GM23338 (cell line): ENCODE results near the gene MPPED1. TPM values are rescaled to one million over a fixed set of nuclear protein-coding genes. Genes with fewer than 3 reads are reported as not detected.

Experiments
- ATAC-seq: fragments of 200-7000 bp; cut with Tn5 transposase; 3 replicates; pipeline ENCODE4 v1.9.1; 2020
- DNase-seq: peaks from one replicate; pipeline ENCODE4 v3.0.0-alpha.2; 2015; ENCODE audit warnings: low spot score
- H2AFZ ChIP-seq: fragments of 200-600 bp; sonication (generic); 2 replicates; pipeline ENCODE4 v1.8.0; 2016; ENCODE audit warnings: antibody characterized with exemption, mild to moderate bottlenecking, moderate library complexity
- H3F3A ChIP-seq: fragments of 200-600 bp; sonication (generic); replicated peaks from 2 replicates; pipeline ENCODE4 v1.8.0; 2017; ENCODE audit warnings: antibody characterized with exemption, mixed run types, low read depth
- H3K27ac ChIP-seq: fragments of 200-600 bp; sonication (generic); 2 replicates; pipeline ENCODE4 v1.6.1; 2016; ENCODE audit warnings: low read depth
- H3K27me3 ChIP-seq: fragments of 200-600 bp; sonication (generic); 2 replicates; pipeline ENCODE4 v1.8.0; 2016; ENCODE audit warnings: mild to moderate bottlenecking, mixed run types, moderate library complexity; ENCODE audit not compliant: insufficient read depth
- H3K36me3 ChIP-seq: fragments of 200-600 bp; sonication (generic); 2 replicates; pipeline ENCODE4 v1.8.0; 2016; ENCODE audit warnings: mild to moderate bottlenecking; ENCODE audit not compliant: insufficient read depth
- H3K4me1 ChIP-seq: fragments of 200-600 bp; sonication (generic); 2 replicates; pipeline ENCODE4 v1.8.0; 2016; ENCODE audit warnings: mild to moderate bottlenecking, moderate library complexity; ENCODE audit not compliant: insufficient read depth
- H3K4me2 ChIP-seq: fragments of 200-600 bp; sonication (generic); 2 replicates; pipeline ENCODE4 v1.7.1; 2017; ENCODE audit warnings: mixed run types
- H3K4me3 ChIP-seq: fragments of 200-600 bp; sonication (generic); 2 replicates; pipeline ENCODE4 v1.6.1; 2016; ENCODE audit warnings: mixed run types
- H3K79me2 ChIP-seq: fragments of 200-600 bp; sonication (generic); replicated peaks from 2 replicates; pipeline ENCODE4 v1.8.0; 2017; ENCODE audit warnings: mild to moderate bottlenecking; ENCODE audit not compliant: insufficient read depth
- H3K9me2 ChIP-seq: fragments of 200-600 bp; sonication (generic); 2 replicates; pipeline ENCODE4 v1.8.0; 2017; ENCODE audit not compliant: insufficient read depth
- H4K20me1 ChIP-seq: fragments of 200-600 bp; sonication (generic); replicated peaks from 2 replicates; pipeline ENCODE4 v1.8.0; 2017; ENCODE audit warnings: mild to moderate bottlenecking; ENCODE audit not compliant: insufficient read depth
- H3K27ac Mint-ChIP-seq: 2 replicates; pipeline ENCODE4 v1.8.0; 2020; ENCODE audit warnings: inconsistent platforms, mild to moderate bottlenecking, moderate library complexity, mixed read lengths
- H3K27me3 Mint-ChIP-seq: 3 replicates; pipeline ENCODE4 v1.8.0; 2022; ENCODE audit warnings: low read depth, mild to moderate bottlenecking, moderate library complexity, mixed read lengths, inconsistent platforms; ENCODE audit not compliant: insufficient read depth, poor library complexity
- H3K36me3 Mint-ChIP-seq: 3 replicates; pipeline ENCODE4 v1.8.0; 2021; ENCODE audit warnings: low read depth, mild to moderate bottlenecking, inconsistent platforms, moderate library complexity, mixed read lengths
- H3K4me1 Mint-ChIP-seq: 3 replicates; pipeline ENCODE4 v1.8.0; 2020; ENCODE audit warnings: mild to moderate bottlenecking, inconsistent platforms, mixed read lengths
- H3K4me3 Mint-ChIP-seq: 3 replicates; pipeline ENCODE4 v1.8.0; 2021; ENCODE audit warnings: moderate library complexity, mild to moderate bottlenecking, inconsistent platforms, mixed read lengths
- H3K9me3 Mint-ChIP-seq: 3 replicates; pipeline ENCODE4 v1.8.0; 2020; ENCODE audit warnings: moderate library complexity, mild to moderate bottlenecking, inconsistent platforms, mixed read lengths
- polyA plus RNA-seq: library from polyadenylated mRNA; unstranded; fragments of >200 nt; fragmentation: Nextera tagmentation; extraction: Ambion mirVana; gene quantifications from 2 replicates; pipeline ENCODE4 v1.2.1, GENCODE V29; 2016
- total RNA-seq: library from RNA; depleted of rRNA; stranded (reverse); fragments of >200 nt; shearing (Covaris generic); gene quantifications from 2 replicates; pipeline ENCODE4 v1.2.3, GENCODE V29; 2014
- TF ChIP-seq, protein P1 (sequence below): fragments of 250-450 bp; sonication (Bioruptor Pico); IDR thresholded peaks from 2 replicates; pipeline ENCODE4 v1.5.0; 2020; ENCODE audit warnings: mild to moderate bottlenecking, moderate library complexity
- TF ChIP-seq, protein P2 (sequence below), 2 experiments: fragments of 200-600 bp in 1 of 2; sonication (generic) in 1 of 2; conservative IDR thresholded peaks; 2 replicates each; pipeline versions ENCODE4 v1.5.1 to v1.6.1; 2016 to 2017; ENCODE audit warnings: antibody characterized with exemption in 2 of 2, low read depth in 2 of 2, mild to moderate bottlenecking in 2 of 2, moderate library complexity in 1 of 2

MPPED1 gene
- total and polyA plus RNA-seq, 2 experiments from 2014 or later: 0.56 TPM; not detected in 1

DNA sequence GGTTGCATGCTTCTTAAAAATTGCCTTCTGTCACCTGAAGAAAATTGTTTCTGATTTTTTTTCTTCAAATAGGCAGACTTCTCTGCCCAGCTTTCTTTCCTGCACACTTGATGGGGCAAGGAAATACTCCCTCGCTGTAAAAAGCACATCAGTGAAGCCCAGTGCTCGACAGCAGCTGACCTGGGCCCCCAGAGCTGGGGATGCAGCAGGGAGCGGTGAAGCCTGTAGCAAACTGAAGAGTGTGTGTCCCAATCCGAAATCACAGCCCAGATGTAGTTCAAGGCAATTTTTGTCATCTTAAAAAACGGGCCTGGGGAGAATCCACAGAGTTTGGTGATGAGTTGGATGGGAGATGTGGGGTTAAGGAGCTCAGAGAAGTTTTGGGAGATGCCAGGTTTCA is 27.0 kb upstream of the MPPED1 start:
- no peaks in the 10 kb centered on the region for H3K36me3 Mint-ChIP-seq
- TF ChIP-seq, protein P1, sequence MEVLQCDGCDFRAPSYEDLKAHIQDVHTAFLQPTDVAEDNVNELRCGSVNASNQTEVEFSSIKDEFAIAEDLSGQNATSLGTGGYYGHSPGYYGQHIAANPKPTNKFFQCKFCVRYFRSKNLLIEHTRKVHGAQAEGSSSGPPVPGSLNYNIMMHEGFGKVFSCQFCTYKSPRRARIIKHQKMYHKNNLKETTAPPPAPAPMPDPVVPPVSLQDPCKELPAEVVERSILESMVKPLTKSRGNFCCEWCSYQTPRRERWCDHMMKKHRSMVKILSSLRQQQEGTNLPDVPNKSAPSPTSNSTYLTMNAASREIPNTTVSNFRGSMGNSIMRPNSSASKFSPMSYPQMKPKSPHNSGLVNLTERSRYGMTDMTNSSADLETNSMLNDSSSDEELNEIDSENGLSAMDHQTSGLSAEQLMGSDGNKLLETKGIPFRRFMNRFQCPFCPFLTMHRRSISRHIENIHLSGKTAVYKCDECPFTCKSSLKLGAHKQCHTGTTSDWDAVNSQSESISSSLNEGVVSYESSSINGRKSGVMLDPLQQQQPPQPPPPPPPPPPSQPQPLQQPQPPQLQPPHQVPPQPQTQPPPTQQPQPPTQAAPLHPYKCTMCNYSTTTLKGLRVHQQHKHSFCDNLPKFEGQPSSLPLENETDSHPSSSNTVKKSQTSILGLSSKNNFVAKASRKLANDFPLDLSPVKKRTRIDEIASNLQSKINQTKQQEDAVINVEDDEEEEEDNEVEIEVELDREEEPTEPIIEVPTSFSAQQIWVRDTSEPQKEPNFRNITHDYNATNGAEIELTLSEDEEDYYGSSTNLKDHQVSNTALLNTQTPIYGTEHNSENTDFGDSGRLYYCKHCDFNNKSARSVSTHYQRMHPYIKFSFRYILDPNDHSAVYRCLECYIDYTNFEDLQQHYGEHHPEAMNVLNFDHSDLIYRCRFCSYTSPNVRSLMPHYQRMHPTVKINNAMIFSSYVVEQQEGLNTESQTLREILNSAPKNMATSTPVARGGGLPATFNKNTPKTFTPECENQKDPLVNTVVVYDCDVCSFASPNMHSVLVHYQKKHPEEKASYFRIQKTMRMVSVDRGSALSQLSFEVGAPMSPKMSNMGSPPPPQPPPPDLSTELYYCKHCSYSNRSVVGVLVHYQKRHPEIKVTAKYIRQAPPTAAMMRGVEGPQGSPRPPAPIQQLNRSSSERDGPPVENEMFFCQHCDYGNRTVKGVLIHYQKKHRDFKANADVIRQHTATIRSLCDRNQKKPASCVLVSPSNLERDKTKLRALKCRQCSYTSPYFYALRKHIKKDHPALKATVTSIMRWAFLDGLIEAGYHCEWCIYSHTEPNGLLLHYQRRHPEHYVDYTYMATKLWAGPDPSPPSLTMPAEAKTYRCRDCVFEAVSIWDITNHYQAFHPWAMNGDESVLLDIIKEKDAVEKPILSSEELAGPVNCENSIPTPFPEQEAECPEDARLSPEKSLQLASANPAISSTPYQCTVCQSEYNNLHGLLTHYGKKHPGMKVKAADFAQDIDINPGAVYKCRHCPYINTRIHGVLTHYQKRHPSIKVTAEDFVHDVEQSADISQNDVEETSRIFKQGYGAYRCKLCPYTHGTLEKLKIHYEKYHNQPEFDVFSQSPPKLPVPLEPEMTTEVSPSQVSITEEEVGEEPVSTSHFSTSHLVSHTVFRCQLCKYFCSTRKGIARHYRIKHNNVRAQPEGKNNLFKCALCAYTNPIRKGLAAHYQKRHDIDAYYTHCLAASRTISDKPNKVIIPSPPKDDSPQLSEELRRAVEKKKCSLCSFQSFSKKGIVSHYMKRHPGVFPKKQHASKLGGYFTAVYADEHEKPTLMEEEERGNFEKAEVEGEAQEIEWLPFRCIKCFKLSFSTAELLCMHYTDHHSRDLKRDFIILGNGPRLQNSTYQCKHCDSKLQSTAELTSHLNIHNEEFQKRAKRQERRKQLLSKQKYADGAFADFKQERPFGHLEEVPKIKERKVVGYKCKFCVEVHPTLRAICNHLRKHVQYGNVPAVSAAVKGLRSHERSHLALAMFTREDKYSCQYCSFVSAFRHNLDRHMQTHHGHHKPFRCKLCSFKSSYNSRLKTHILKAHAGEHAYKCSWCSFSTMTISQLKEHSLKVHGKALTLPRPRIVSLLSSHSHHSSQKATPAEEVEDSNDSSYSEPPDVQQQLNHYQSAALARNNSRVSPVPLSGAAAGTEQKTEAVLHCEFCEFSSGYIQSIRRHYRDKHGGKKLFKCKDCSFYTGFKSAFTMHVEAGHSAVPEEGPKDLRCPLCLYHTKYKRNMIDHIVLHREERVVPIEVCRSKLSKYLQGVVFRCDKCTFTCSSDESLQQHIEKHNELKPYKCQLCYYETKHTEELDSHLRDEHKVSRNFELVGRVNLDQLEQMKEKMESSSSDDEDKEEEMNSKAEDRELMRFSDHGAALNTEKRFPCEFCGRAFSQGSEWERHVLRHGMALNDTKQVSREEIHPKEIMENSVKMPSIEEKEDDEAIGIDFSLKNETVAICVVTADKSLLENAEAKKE (CRISPR knock-in tag): no peak
- no peaks in the 10 kb centered on the region for H3F3A ChIP-seq
- H3K79me2 ChIP-seq: no peaks in the 10 kb centered on the region
- H3K4me3 Mint-ChIP-seq: no peak overlapping the region
- H3K9me2 ChIP-seq: no peaks in the 10 kb centered on the region
- peaks cover 14% of the 10 kb centered on the region for H3K27me3 Mint-ChIP-seq
- no peaks in the 10 kb centered on the region for H3K27me3 ChIP-seq
- no peaks in the 10 kb centered on the region for H3K9me3 Mint-ChIP-seq
- H3K4me1 Mint-ChIP-seq: peaks cover 16% of the 10 kb centered on the region
- no peaks in the 10 kb centered on the region for H3K36me3 ChIP-seq
- DNase-seq (no peak), ATAC-seq (no peak)
- H4K20me1 ChIP-seq: no peaks in the 10 kb centered on the region
- peak overlapping the region; percentile 95 for H2AFZ ChIP-seq
- H3K4me2 ChIP-seq: no peak overlapping the region
- no peaks in the 10 kb centered on the region; the same call in 1 of the 2 replicates for H3K4me1 ChIP-seq
- H3K27ac Mint-ChIP-seq: no peak overlapping the region
- H3K4me3 ChIP-seq: no peak overlapping the region
- H3K27ac ChIP-seq: no peak overlapping the region

DNA sequence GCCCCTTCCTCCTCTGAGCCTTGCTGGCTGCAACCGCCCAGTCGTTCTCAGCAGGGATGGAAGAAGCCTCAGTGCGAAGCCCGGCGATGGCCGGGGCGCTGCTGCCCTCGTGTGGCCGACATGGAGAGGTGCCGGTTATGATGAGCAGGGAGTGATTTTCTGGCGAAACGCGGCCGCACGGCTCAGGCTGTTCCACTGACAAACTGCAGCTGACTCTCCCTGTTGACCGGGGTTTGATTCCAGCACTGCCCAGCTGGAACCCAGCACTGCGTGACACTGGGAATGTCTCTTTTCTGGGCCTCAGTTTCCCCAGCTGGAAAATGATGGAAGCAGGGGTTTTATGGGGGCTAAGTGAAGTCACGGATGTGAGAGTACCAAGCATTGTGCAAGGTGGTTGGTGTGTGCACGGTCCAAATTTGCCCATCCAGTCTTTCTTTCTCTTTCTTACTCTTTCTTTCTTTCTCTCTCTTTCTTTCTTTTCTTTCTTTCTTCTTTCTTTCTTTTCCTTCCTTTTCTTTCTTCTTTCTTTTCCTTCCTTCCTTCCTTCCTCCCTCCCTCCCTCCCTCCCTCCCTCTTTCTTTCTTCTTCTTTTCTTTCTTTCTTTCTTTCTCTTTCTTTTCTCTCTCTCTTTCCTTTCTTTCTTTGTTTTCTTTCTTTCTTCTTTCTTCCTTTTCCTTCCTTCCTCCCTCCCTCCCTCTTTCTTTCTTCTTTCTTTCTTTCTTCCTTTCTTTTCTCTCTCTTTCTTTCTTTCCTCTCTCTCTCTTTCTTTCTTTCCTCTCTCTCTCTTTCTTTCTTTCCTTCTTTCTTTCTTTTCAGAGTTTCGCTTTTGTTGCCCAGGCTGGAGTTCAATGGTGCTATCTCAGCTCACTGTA is 25.8 kb upstream of the MPPED1 start:
- no peaks in the 10 kb centered on the region; the same call in 1 of the 2 replicates for H3K4me1 ChIP-seq
- H3K36me3 ChIP-seq: no peaks in the 10 kb centered on the region
- no peaks in the 10 kb centered on the region for H4K20me1 ChIP-seq
- no peaks in the 10 kb centered on the region for H3K27me3 ChIP-seq
- peak overlapping the region; percentile 95; the same call in 1 of the 2 replicates for H2AFZ ChIP-seq
- H3K4me3 ChIP-seq: peak overlapping the region; percentile 40; the same call in 1 of the 2 replicates
- DNase-seq: peak; percentile 88
- H3F3A ChIP-seq: no peaks in the 10 kb centered on the region
- H3K4me2 ChIP-seq: peak overlapping the region; percentile 72; the same call in 1 of the 2 replicates
- H3K9me2 ChIP-seq: no peaks in the 10 kb centered on the region
- H3K79me2 ChIP-seq: no peaks in the 10 kb centered on the region
- Mint-ChIP-seq H3K9me3 (no peaks in the 10 kb centered on the region), H3K4me1 (peaks cover 16% of the 10 kb centered on the region), H3K27me3 (peaks cover 14% of the 10 kb centered on the region), H3K27ac (no peak overlapping the region), H3K36me3 (no peaks in the 10 kb centered on the region), H3K4me3 (no peak overlapping the region; the same call in 2 of the 3 replicates)
- peak; percentile 80 for ATAC-seq
- H3K27ac ChIP-seq: no peak overlapping the region
- TF ChIP-seq, protein P2, sequence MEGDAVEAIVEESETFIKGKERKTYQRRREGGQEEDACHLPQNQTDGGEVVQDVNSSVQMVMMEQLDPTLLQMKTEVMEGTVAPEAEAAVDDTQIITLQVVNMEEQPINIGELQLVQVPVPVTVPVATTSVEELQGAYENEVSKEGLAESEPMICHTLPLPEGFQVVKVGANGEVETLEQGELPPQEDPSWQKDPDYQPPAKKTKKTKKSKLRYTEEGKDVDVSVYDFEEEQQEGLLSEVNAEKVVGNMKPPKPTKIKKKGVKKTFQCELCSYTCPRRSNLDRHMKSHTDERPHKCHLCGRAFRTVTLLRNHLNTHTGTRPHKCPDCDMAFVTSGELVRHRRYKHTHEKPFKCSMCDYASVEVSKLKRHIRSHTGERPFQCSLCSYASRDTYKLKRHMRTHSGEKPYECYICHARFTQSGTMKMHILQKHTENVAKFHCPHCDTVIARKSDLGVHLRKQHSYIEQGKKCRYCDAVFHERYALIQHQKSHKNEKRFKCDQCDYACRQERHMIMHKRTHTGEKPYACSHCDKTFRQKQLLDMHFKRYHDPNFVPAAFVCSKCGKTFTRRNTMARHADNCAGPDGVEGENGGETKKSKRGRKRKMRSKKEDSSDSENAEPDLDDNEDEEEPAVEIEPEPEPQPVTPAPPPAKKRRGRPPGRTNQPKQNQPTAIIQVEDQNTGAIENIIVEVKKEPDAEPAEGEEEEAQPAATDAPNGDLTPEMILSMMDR (conservative IDR thresholded peaks at IDR 0.05; ENCODE audit: low read depth in 2 of 2): peak; percentile 88 to 94
